Activated CD4-positive, alpha-beta T cell treated with anti-CD3 and anti-CD28 coated beads, Interleukin-10, Interleukin-2, amounts not matched to agents 100 ng/mL and 50 ng/mL, durations not matched to agents 16 hours and 8 hours (primary cell): ENCODE results near the gene USP17L17.
"Not testable (repeated sequence)": the region's sequence is repeated elsewhere in the genome, so short reads cannot be mapped to it uniquely, and the experiment has no call there.

Experiments used
- DNase-seq: peaks from one replicate; pipeline ENCODE4 v3.0.0-alpha.2; 2020

The USP17L17 gene

DNA sequence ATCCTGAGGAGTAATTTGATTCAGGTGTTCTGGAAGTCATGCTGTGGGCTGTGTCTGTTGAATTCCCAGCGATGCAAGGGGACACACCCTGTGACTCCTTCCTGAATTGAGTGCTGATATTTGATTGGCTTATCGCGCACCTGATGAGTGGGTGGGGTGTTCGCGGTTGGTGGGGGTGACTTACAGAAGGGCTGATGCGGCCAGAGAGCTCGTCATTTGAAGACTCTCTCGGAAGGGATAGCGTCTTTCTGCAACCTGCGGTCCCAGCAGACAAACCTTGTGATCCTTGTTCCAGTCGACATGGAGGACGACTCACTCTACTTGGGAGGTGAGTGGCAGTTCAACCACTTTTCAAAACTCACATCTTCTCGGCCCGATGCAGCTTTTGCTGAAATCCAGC is at the start of gene USP17L17:
Gene USP17L17, plus strand, starts transcription at position 301 of the 400 bp plus-strand sequence. Its CDS starts 0 bp downstream, at position 301.
- DNase-seq: not testable (repeated sequence)

DNA sequence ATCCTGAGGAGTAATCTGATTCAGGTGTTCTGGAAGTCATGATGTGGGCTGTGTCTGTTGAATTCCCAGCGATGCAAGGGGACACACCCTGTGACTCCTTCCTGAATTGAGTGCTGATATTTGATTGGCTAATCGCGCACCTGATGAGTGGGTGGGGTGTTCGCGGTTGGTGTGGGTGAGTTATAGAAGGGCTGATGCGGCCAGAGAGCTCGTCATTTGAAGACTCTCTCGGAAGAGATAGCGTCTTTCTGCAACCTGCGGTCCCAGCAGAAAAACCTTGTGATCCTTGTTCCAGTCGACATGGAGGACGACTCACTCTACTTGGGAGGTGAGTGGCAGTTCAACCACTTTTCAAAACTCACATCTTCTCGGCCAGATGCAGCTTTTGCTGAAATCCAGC is 33.3 kb upstream of the USP17L17 start, which contains the start of gene USP17L10:
Gene USP17L10, plus strand, starts transcription at position 301 of the 400 bp plus-strand sequence. Its CDS starts 0 bp downstream, at position 301.
- DNase-seq: not testable (repeated sequence)

DNA sequence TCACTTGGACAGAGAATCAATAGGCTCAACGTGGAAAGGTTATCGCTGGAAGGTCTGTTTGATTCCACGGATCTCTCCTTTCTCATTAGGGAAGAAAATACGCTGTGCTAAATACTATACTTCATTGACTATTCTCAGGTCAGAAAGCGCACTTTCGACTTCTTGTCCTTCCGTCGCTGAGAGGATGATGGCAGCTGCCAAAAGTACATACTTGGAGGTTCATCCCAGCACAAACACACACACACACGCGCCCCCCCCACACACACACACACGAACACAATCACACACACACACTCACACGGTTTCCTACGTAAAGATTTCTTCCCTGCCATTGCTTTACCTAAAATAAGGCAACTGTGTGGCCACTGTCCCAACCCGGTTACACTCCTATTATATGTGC is 29.0 kb upstream of the USP17L17 start:
- not testable (repeated sequence) for DNase-seq

DNA sequence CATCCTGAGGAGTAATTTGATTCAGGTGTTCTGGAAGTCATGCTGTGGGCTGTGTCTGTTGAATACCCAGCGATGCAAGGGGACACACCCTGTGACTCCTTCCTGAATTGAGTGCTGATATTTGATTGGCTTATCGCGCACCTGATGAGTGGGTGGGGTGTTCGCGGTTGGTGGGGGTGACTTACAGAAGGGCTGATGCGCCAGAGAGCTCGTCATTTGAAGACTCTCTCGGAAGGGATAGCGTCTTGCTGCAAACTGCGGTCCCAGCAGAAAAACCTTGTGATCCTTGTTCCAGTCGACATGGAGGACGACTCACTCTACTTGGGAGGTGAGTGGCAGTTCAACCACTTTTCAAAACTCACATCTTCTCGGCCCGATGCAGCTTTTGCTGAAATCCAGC is 28.6 kb upstream of the USP17L17 start, which contains the start of gene USP17L11:
Gene USP17L11, plus strand, starts transcription at position 301 of the 400 bp plus-strand sequence. Its CDS starts 0 bp downstream, at position 301.
- DNase-seq: not testable (repeated sequence)

- not testable (repeated sequence) for DNase-seq
These were observed 23.8 kb upstream of the USP17L17 start, which contains the start of gene USP17L12 for GRCh38 chr4:9219852-9220251. Gene USP17L12, plus strand, starts transcription at chr4:9220152. Its CDS starts 0 bp downstream, at chr4:9220152.

- DNase-seq: not testable (repeated sequence)
These were observed 19.1 kb upstream of the USP17L17 start, which contains the start of gene USP17L13 for GRCh38 chr4:9224596-9224995. Gene USP17L13, plus strand, starts transcription at chr4:9224896. Its CDS starts 0 bp downstream, at chr4:9224896.

DNA sequence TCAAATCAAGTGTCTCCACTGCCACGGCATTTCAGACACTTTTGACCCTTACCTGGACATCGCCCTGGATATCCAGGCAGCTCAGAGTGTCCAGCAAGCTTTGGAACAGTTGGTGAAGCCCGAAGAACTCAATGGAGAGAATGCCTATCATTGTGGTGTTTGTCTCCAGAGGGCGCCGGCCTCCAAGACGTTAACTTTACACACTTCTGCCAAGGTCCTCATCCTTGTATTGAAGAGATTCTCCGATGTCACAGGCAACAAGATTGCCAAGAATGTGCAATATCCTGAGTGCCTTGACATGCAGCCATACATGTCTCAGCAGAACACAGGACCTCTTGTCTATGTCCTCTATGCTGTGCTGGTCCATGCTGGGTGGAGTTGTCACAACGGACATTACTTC is 13.4 kb upstream of the USP17L17 start:
- not testable (repeated sequence) for DNase-seq

DNA sequence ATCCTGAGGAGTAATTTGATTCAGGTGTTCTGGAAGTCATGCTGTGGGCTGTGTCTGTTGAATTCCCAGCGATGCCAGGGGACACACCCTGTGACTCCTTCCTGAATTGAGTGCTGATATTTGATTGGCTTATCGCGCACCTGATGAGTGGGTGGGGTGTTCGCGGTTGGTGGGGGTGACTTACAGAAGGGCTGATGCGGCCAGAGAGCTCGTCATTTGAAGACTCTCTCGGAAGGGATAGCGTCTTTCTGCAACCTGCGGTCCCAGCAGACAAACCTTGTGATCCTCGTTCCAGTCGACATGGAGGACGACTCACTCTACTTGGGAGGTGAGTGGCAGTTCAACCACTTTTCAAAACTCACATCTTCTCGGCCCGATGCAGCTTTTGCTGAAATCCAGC is 9.6 kb upstream of the USP17L17 start, which contains the start of gene USP17L15:
Gene USP17L15, plus strand, starts transcription at position 301 of the 400 bp plus-strand sequence. Its CDS starts 0 bp downstream, at position 301.
- DNase-seq: not testable (repeated sequence)

DNA sequence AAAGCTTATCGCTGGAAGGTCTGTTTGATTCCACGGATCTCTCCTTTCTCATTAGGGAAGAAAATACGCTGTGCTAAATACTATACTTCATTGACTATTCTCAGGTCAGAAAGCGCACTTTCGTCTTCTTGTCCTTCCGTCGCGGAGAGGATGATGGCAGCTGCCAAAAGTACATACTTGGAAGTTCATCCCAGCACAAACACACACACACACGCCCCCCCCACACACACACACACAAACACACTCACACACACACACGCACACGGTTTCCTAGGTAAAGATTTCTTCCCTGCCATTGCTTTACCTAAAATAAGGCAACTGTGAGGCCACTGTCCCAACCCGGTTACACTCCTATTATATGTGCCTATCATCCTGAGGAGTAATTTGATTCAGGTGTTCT is 5.2 kb upstream of the USP17L17 start:
- not testable (repeated sequence) for DNase-seq

DNA sequence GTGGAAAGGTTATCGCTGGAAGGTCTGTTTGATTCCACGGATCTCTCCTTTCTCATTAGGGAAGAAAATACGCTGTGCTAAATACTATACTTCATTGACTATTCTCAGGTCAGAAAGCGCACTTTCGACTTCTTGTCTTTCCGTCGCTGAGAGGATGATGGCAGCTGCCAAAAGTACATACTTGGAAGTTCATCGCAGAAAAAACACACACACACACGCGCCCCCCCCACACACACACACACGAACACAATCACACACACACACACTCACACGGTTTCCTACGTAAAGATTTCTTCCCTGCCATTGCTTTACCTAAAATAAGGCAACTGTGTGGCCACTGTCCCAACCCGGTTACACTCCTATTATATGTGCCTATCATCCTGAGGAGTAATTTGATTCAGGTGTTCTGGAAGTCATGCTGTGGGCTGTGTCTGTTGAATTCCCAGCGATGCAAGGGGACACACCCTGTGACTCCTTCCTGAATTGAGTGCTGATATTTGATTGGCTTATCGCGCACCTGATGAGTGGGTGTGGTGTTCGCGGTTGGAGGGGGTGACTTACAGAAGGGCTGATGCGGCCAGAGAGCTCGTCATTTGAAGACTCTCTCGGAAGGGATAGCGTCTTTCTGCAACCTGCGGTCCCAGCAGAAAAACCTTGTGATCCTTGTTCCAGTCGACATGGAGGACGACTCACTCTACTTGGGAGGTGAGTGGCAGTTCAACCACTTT is 4.4 kb downstream of the USP17L17 start, which contains the start of gene USP17L18:
Gene USP17L18, plus strand, starts transcription at position 678 of the 728 bp plus-strand sequence. Its CDS starts 0 bp downstream, at position 678.
- DNase-seq: not testable (repeated sequence)

GRCh38 chr4:9253078-9253477 is 9.4 kb downstream of the USP17L17 start, which contains the start of gene USP17L19:
Gene USP17L19, plus strand, starts transcription at chr4:9253378. Its CDS starts 0 bp downstream, at chr4:9253378.
- not testable (repeated sequence) for DNase-seq

DNA sequence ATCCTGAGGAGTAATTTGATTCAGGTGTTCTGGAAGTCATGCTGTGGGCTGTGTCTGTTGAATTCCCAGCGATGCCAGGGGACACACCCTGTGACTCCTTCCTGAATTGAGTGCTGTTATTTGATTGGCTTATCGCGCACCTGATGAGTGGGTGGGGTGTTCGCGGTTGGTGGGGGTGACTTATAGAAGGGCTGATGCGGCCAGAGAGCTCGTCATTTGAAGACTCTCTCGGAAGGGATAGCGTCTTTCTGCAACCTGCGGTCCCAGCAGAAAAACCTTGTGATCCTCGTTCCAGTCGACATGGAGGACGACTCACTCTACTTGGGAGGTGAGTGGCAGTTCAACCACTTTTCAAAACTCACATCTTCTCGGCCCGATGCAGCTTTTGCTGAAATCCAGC is 14.1 kb downstream of the USP17L17 start, which contains the start of gene USP17L20:
Gene USP17L20, plus strand, starts transcription at position 301 of the 400 bp plus-strand sequence. Its CDS starts 0 bp downstream, at position 301.
- not testable (repeated sequence) for DNase-seq

DNA sequence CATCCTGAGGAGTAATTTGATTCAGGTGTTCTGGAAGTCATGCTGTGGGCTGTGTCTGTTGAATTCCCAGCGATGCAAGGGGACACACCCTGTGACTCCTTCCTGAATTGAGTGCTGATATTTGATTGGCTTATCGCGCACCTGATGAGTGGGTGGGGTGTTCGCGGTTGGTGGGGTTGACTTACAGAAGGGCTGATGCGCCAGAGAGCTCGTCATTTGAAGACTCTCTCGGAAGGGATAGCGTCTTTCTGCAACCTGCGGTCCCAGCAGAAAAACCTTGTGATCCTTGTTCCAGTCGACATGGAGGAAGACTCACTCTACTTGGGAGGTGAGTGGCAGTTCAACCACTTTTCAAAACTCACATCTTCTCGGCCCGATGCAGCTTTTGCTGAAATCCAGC is 18.9 kb downstream of the USP17L17 start, which contains the start of gene USP17L21:
Gene USP17L21, plus strand, starts transcription at position 301 of the 400 bp plus-strand sequence. Its CDS starts 0 bp downstream, at position 301.
- not testable (repeated sequence) for DNase-seq

DNA sequence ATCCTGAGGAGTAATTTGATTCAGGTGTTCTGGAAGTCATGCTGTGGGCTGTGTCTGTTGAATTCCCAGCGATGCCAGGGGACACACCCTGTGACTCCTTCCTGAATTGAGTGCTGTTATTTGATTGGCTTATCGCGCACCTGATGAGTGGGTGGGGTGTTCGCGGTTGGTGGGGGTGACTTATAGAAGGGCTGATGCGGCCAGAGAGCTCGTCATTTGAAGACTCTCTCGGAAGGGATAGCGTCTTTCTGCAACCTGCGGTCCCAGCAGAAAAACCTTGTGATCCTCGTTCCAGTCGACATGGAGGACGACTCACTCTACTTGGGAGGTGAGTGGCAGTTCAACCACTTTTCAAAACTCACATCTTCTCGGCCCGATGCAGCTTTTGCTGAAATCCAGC is 23.6 kb downstream of the USP17L17 start, which contains the start of gene USP17L22:
Gene USP17L22, plus strand, starts transcription at position 301 of the 400 bp plus-strand sequence. Its CDS starts 0 bp downstream, at position 301.
- not testable (repeated sequence) for DNase-seq

GRCh38 chr4:9271719-9272118 is 28.0 kb downstream of the USP17L17 start:
- not testable (repeated sequence) for DNase-seq
